Omental fat pad (tissue), 4 donors: Measurements from ENCODE around the gene NMB. TPM values are rescaled to one million over a fixed set of nuclear protein-coding genes. Genes with fewer than 3 reads are reported as not detected.

Experiments used
- total RNA-seq, 4 donors: library from RNA; depleted of rRNA; stranded (reverse); fragments of >200 nt; gene quantifications; one replicate each; pipeline ENCODE4 v1.1.0, GENCODE V29; 2016

Gene NMB
- total RNA-seq, 4 donors from 2014 or later, result 18.4 to 89.3 (median 29.9) TPM

Other genes starting within 250 kb of the NMB start
- gene ZSCAN2, start 57.2 kb downstream of the NMB start, total RNA-seq, result 10 to 100 TPM in 3 of 4 donors, 1 to 10 TPM in 1; 8.4 to 16.3 (median 13.0) TPM
- 10 to 100 TPM; 13.7 to 26.8 (median 20.4) TPM for gene WDR73, start 3.9 kb downstream of the NMB start, total RNA-seq
- 100 to 1,000 TPM; 131 to 191 (median 149) TPM for gene SEC11A, start 57.9 kb upstream of the NMB start, total RNA-seq
- 10 to 100 TPM; 13.7 to 22.8 (median 20.0) TPM for gene ZNF592, start 90.4 kb upstream of the NMB start, total RNA-seq
- 1 to 10 TPM; 3.1 to 7.7 (median 3.8) TPM for gene ALPK3, start 159.2 kb upstream of the NMB start, total RNA-seq
- not detected for gene SLC28A1, start 226.5 kb upstream of the NMB start, total RNA-seq